Left renal cortex interstitium (tissue), 4 donors: ENCODE measurements around the gene CUTA. TPM values are rescaled to one million over a fixed set of nuclear protein-coding genes. Genes with fewer than 3 reads are reported as not detected.
A peak's percentile ranks its signal among the peaks of the same experiment; 100 is the strongest.

Source experiments
- DNase-seq, 4 donors: peaks; one replicate each; pipeline ENCODE4 v3.0.0-alpha.2; 2013; ENCODE audit warnings: low read depth in 4 of 4, low spot score in 2 of 4, missing footprints in 1 of 4
- polyA plus RNA-seq, 4 donors: library from polyadenylated mRNA; unstranded; fragments of 120-200 nt; gene quantifications; one replicate each; pipeline ENCODE4 v1.2.1, GENCODE V29; 2013; ENCODE audit not compliant: insufficient read length in 4 of 4

CUTA gene
- polyA plus RNA-seq, 4 donors: 218 to 288 (median 238) TPM

- no peak for DNase-seq
These were observed 7.2 kb upstream of the CUTA start for GRCh38 chr6:33424855-33425667.

GRCh38 chr6:33423777-33424176, 5.9 kb upstream of the CUTA start:
- DNase-seq: no peak

GRCh38 chr6:33421344-33421643, 3.4 kb upstream of the CUTA start:
- no peak for DNase-seq

DNA sequence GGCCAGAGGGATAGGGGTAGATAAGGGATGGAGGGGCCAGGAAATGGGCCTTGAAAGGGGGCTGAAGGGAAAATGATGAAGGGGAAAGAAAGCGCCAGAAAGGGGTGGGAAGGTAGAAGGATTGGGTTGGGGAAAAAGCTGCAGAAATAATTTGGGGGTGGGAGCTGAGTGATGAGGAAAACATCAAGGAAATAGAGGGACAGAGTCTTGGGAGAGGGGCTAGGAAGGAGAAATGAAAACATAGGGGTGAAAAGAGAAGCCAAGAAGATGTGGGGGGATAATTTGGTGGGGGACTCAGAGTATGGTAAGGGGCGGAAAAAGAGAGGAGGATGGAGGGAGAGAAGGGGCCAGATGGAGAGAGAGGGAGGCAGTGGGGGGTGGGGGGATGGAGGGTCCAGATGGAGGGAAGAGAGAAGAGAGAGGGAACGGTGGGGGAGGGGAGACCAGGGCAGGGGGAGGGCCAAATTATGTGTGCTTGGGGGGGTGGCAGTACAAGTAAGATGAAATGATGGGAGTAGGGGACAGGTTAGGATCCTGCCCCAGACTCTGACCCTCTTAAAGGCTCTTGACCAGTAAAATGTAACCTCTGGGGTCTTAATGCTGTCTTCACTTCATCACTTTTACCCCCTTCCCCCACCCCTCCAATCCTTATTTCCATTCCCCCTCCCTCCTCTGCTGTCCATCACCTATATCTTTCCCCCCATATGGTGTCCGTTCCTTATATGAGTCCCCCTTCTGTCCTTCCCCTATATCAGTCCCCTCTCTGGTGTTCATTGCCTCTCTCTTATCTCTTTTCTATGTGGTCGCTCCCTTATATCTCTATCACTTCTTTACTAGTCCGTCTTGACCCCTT, 2.8 kb upstream of the CUTA start:
- no peak for DNase-seq

DNA sequence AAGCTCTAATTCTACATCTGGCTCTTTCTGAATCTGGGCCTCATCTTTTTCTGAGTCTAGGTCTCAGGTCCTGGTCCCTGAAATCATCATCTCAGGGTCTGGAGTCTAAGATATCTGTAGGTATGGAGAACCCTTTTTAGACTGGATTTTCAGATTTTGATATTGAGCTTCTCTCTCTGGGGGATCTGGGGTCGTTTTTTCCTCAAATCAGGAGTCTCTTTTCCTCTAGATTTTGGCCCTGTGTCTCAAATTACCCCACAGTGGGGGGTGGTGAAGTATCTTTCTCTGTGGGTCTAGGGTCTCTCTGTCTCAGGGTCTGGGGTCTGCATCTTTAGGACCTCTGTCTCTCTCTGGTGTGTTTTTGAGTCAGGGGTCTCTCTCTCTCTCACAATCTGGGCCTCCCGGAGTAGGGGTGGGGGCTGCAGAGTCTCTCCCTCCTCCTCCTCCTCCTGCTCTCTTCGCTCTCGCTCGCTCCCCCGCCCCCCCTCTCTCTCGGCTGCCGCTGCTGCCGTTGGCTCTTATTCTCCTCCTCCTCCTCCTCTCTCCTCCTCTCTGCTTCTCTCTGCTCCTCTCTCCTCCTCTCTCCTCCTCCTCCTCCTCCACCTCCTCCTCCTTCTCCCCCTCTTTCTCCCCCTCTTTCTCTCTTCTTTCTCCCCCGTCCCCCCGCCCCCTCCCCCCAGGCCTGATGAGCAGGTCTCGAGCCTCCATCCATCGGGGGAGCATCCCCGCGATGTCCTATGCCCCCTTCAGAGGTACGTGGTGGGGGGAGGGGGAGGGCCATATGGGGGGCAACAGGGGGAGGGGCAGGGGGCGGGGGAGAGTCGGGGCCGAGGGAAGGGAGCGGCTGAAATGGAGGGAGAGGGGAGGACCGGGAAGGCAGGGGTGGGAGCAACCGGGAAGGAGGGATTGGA, 1.9 kb upstream of the CUTA start, which contains the start of gene SYNGAP1:
Gene SYNGAP1, plus strand, starts transcription at position 486 of the 911 bp plus-strand sequence. Its CDS starts 200 bp downstream, at position 686.
- DNase-seq: no peak

DNA sequence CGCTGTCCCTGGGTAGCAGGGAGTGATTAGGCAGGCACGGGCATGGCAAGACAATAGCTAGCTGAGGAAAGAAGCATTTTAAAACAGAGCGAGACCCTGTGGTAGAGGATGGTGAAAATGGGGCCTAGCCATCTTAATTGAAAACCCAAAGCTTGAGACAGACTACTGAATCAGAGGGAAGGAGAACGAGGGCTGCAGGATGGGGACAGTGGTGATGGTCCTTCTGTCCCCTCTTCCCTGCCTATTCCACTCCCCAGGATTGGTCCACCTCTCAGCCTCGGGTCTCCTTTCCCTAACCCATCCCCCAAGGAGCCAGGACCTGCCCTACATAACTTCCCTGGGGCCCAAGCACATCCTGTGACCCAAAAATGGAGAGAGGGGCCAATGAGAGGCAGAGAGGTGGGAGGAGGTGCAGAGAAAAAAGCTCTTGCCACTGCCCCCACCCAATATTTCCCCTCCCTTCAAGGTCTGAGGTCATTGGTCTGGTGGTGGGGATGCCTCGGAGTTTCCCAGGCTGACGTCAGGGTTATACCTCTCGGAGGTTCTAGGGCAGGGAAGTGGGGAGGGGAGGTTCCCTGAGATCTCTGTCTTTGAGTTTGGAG, 884 bp upstream of the CUTA start:
- DNase-seq: no peak

DNA sequence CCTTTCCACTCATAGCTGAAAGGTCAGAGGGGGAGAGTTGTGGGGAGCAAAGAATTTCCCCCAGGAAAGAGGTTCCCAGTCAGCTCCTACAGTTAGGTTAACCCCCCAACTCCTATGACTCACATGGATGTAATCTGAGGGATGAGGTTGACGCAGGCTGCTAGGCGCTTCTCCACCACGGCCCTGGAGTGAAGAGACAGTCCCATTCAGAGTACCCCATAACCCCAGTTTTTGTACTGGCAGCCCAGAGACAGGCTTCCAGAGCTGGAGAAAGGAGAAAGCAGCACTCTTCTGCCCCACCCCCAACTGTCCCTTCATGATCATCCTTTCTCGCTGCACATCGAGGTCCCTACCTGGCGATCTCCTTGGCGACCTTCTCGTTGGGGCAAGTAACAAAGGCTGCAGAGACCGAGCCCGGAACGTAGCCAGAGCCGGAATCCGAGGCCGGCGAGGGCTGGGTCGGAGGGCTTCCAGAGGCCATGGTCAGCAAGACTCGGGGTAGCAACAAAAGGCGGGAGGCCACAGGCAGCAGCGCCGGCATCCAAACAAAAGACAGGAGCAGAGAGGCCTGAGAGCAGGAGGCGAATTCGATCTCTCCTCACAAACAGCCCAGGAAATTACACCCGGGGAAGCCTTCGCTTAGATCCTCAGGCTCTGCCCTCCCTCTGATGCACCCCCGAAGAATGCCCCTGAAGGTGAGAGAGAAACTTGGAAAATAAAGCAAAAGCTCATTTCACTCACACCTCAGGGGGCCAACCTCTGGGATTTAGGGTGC, 592 bp downstream of the CUTA start:
- DNase-seq: no peak

DNA sequence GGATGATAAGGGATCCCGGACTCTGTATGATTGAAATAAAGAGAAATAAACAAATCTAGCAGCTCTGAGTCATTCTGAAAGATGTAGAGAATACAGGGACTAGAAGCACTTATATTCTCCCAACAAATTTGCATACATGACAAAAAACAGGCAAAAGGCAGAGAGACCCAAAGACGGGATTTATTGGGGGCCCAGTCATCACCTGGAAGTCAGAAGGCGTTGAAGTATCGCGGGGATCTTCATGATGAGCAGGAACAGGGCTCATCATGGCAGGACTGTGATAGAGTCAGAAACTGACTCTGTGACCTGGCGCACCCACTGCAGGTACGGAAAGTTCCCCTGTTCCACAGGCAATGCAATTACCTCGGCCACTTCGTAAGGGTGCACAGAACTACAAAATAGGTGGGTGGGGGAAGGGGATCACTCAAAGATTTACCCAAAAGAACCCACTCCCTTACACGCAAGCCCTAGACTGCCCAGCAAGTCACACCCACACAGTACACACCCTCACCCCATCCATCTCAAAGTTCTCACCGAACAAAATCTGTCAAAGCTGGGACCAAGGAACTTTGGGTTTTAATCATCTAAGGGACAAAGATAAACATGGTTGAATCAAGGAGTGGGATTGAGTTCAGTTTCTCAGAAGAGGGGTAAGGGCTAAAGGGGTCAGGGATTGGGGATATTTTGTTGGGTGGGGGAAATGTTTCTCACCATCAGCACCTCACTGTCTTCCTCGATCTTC, 1.4 kb downstream of the CUTA start:
- DNase-seq: no peak

GRCh38 chr6:33415831-33416230, 2.1 kb downstream of the CUTA start:
- no peak for DNase-seq

DNA sequence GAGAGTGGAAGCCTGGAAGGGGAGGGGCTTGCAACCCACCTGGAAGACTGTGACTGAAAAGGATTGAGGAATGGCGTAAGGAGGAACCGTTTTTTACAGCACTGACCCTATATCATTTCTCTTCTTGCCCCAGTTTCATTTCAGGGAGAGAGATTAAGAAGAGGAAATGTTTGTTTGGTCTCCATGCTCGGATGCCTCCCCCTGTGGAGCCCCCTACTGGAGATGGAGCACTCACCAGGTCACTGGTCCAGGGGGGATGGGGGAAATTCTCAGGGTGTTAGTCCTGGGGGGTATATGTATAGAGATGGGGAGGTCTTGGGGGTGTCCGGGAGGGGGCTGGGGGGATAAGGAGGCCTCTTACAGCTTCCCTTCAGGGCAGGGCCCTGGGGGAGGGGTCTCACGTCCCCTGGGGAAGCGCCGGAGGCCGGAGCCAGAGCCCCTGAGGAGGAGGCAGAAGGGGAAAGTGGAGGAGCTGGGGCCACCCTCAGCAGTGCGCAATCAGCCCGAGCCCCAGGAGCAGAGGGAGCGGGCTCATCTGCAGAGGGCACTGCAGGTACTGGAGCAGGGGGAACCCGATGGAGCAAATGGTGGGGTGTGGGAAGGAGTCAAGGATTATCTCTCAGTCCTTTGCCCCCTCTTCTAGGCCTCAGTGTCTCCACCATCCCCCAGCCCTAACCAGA, 3.2 kb downstream of the CUTA start:
- DNase-seq: no peak

- DNase-seq: no peak
These were observed 4.4 kb downstream of the CUTA start for GRCh38 chr6:33413241-33414120.

- DNase-seq: no peak
These were observed 5.5 kb downstream of the CUTA start for GRCh38 chr6:33412140-33413009.

DNA sequence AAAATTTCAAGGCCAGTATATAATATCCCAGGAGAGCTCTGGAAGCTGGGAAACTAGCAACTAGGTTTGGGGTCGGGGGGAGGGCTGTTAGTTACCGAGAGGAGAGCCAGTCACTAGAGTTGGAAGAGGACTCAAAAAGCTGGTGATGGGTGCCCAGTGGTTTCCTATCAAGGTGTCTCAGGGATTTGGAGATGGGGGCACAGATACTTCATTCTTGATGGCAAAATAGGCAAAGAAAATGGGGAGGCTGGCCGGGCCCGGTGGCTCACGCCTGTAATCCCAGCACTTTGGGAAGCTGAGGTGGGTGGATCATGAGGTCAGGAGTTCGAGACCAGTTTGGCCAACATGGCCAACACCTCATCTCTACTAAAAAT, 6.3 kb downstream of the CUTA start:
- DNase-seq: no peak

DNA sequence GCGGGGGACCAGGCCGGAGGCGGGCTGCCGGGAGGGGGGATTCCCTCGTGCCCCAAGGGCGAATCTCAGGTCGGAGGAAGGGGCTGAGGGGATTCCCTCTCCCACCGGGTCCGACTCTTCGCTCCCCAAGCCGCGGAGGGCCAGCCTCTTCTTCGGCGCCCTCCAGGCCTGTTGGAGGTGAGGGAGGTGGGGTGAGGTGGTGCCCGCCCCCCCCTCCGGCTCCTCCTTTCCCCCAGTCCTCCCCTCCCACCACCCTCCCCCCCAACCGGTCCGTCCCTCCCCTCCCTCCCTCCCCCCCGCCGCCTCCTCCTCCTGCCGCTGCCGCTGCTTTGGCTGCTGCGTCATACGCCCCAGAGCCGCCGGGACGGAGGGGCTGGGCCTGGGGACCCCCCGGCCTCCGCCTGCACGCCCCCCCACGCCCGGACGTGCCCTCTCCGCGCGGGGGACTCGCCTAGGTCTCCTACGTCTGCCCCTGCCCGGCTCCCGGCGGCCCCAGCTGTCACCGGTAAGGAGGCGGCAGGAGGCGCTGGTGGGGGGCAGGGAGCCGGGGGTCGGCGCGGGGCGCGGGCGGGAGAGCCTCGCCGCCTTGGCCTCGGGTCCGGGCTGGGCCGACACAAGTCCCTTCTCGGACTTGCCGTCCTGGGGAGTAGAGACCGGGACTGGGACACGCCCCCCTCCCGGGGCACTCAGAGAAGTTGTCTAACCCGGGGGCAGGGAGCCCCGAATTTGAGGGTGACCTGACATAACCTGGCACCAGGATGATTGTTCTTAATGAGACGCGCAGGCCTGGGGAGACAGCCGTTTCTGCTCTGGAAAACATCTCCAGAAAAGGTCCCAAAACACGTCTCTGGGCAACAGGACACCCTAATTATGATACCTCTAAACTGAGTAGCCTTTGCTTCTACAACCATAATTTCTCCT, 6.9 kb downstream of the CUTA start, which contains the start of gene PHF1:
Gene PHF1, plus strand, starts transcription at position 304 of the 921 bp plus-strand sequence. CDS start 1,250 bp downstream, outside the sequence.
- DNase-seq: no peak

DNA sequence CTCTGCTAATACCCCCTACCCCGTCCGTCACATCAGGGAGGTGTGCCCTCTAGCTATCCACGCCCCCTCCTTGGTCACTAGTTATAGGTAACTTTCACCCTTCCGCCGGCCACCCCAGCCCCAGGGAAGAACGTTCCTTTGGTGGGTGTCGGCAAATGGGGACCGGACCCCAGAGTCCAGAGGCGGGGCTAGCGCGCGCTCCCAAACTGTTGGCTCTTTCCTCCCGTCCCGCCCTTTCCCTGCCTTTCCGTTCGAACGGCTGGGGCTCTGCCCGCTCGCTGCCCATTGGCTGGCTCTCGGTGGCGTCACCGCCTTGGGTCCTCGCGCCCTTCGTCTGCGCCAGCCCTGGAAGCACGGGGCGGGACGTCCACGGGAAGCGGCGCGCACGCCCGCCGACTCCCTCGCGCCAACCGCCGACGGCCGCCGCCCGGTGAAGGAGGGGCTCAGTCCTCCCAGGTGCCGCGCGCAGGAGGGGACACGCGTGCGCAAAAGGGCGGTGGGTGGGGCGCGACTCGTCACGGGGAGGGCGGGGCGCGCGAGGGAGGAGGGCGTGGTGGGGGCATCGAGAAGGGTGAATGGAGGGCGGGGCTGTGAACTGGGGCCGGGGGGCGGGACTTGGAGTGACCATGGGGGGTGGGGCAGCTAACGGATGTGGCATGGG, 7.7 kb downstream of the CUTA start:
- DNase-seq: peak in 3 of 4 donors; percentile 89 to 95 (median 93)
